Effector memory CD8-positive, alpha-beta T cell (primary cell): ENCODE data around the gene TIE1.
A peak's percentile ranks its signal among the peaks of the same experiment; 100 is the strongest.

Source experiments
- ATAC-seq: fragments of 150-1000 bp; cut with Tn5 transposase; replicated peaks from 2 replicates; pipeline ENCODE4 v1.10.0; 2021; ENCODE audit warnings: mild to moderate bottlenecking, moderate library complexity
- DNase-seq, 3 experiments: peaks; one replicate each; pipeline ENCODE4 v3.0.0; 2021
- H3K27ac Mint-ChIP-seq, 2 donors: one replicate each; pipeline ENCODE4 v1.8.0; 2022; ENCODE audit warnings: mild to moderate bottlenecking in 2 of 2, mixed read lengths in 2 of 2, moderate library complexity in 2 of 2
- H3K27me3 Mint-ChIP-seq, 2 donors: one replicate each; pipeline ENCODE4 v1.8.0; 2022; ENCODE audit warnings: mixed read lengths in 2 of 2
- H3K36me3 Mint-ChIP-seq: one replicate; pipeline ENCODE4 v1.8.0; 2022; ENCODE audit warnings: mild to moderate bottlenecking, moderate library complexity, mixed read lengths; ENCODE audit not compliant: insufficient read depth
- H3K4me1 Mint-ChIP-seq, 2 donors: one replicate each; pipeline ENCODE4 v1.8.0; 2022; ENCODE audit warnings: low read depth in 2 of 2, mixed read lengths in 2 of 2
- H3K4me3 Mint-ChIP-seq, 2 donors: one replicate each; pipeline ENCODE4 v1.8.0; 2022; ENCODE audit warnings: mild to moderate bottlenecking in 2 of 2, mixed read lengths in 2 of 2, moderate library complexity in 2 of 2
- H3K9me3 Mint-ChIP-seq, 2 donors: one replicate each; pipeline ENCODE4 v1.8.0; 2022; ENCODE audit warnings: mixed read lengths in 2 of 2

The TIE1 gene

GRCh38 chr1:43269627-43270375, 31.0 kb upstream of the TIE1 start, which contains the start of gene TMEM125:
Gene TMEM125 (plus strand): TSS chr1:43269983. CDS start chr1:43272723, 2,740 bp downstream.
- H3K36me3 Mint-ChIP-seq = peaks cover 4% of the 10 kb centered on the region
- peak within 1 kb of the TSS; percentile 47 to 62 for H3K4me3 Mint-ChIP-seq
- H3K4me1 Mint-ChIP-seq = peaks cover 17 to 21% of the 10 kb centered on the region in 2 donors
- H3K27me3 Mint-ChIP-seq = peaks cover 37 to 53% of the 10 kb centered on the region in 2 donors
- DNase-seq (no peak), ATAC-seq (no peak)
- no peak within 1 kb of the TSS for H3K27ac Mint-ChIP-seq
- H3K9me3 Mint-ChIP-seq = no peaks in the 10 kb centered on the region

DNA sequence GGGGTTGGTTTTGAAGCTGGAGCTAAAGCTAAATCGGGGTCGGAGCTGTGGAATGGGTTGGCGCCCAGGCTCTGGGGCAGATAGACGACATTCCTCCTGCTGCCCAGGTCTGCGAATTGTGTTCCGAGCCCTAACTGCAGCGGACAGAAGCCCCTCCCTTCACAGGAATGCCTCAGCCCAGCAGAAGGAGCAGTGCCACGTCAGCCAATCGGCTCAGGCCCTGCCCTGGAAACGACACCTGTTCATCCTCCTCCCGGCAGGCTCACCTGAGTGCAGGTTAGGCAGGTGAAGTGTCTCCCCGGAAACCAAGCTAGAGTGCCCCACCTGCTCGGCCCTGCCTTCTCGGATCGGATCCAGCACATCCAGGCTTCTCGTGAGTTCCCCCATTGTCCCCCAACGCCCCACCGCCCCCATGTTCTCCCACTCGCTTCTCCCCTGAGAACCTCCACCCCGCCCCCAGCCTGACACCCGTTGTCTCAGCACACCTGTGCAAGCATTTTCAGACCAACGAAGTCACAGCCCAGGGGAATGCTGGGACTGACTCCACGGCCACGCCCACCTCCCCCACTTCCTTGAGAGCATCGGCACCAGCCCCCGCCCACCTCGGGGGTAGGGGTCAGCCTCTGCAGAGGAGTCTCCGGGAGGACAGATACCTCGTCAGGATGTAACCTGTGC, 30.2 kb upstream of the TIE1 start:
- Mint-ChIP-seq H3K27ac (no peak overlapping the region), H3K4me3 (peak overlapping the region; percentile 47 to 62), H3K36me3 (peaks cover 4% of the 10 kb centered on the region), H3K4me1 (peaks cover 22 to 24% of the 10 kb centered on the region in 2 donors), H3K9me3 (no peaks in the 10 kb centered on the region), H3K27me3 (peaks cover 35 to 53% of the 10 kb centered on the region in 2 donors)
- ATAC-seq = no peak
- no peak for DNase-seq

- Mint-ChIP-seq H3K4me3 (peak overlapping the region in 1 of 2 donors; percentile 62), H3K27ac (peak overlapping the region in 1 of 2 donors; percentile 46), H3K36me3 (peaks cover 4% of the 10 kb centered on the region), H3K4me1 (peaks cover 22 to 24% of the 10 kb centered on the region in 2 donors), H3K9me3 (no peaks in the 10 kb centered on the region), H3K27me3 (peaks cover 30 to 55% of the 10 kb centered on the region in 2 donors)
- no peak for DNase-seq
- ATAC-seq = no peak
Measured at GRCh38 chr1:43271186-43272118, 29.3 kb upstream of the TIE1 start.

DNA sequence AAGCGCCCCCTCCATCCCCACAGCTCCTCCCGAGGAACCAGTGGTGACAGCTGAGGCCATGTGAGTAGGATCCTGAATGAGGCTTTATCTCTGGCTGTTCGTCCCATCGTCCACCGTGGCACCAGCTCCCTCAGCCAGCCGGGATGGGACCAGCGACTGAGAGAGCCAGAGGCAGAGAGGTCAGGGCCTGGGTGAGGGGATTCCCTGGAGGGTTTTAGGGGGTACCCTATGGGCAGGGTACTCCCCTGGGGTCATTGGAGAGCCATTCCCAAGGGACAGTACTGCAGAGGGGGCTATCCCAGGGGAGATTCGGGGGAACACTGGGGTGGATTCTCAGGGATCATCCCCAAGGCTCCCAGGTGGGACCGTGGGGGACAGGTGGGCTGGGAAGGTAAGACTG, 28.6 kb upstream of the TIE1 start:
- Mint-ChIP-seq H3K36me3 (peaks cover 4% of the 10 kb centered on the region), H3K9me3 (no peaks in the 10 kb centered on the region), H3K4me1 (peaks cover 22 to 24% of the 10 kb centered on the region in 2 donors), H3K27ac (no peak overlapping the region), H3K4me3 (no peak overlapping the region), H3K27me3 (peaks cover 36 to 56% of the 10 kb centered on the region in 2 donors)
- no peak for ATAC-seq
- no peak for DNase-seq

DNA sequence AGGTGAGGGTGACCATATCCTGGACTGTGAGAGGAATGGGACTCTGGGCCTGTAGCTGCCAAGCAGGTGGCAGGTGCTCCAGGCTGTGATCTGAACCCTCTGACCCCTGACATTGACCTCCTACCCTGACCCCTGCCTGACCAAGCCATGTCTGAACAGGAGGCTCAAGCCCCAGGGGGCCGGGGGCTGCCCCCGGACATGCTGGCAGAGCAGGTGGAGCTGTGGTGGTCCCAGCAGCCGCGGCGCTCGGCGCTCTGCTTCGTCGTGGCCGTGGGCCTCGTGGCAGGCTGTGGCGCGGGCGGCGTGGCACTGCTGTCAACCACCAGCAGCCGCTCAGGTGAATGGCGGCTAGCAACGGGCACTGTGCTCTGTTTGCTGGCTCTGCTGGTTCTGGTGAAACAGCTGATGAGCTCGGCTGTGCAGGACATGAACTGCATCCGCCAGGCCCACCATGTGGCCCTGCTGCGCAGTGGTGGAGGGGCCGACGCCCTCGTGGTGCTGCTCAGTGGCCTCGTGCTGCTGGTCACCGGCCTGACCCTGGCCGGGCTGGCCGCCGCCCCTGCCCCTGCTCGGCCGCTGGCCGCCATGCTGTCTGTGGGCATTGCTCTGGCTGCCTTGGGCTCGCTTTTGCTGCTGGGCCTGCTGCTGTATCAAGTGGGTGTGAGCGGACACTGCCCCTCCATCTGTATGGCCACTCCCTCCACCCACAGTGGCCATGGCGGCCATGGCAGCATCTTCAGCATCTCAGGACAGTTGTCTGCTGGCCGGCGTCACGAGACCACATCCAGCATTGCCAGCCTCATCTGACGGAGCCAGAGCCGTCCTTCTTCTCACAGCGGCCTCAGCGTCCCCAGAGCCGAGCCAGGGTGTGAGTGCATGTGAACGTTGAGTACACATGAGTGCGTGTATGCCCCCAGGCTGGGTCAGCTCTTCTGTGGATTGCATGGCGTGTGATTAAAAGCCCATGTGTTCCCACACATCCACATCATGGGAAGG, 27.9 kb upstream of the TIE1 start:
- Mint-ChIP-seq H3K4me1 (peaks cover 22 to 24% of the 10 kb centered on the region in 2 donors), H3K4me3 (no peak overlapping the region), H3K27me3 (peaks cover 36 to 56% of the 10 kb centered on the region in 2 donors), H3K36me3 (peaks cover 4% of the 10 kb centered on the region), H3K9me3 (no peaks in the 10 kb centered on the region), H3K27ac (no peak overlapping the region)
- no peak for ATAC-seq
- no peak for DNase-seq

- Mint-ChIP-seq H3K36me3 (peaks cover 4% of the 10 kb centered on the region), H3K9me3 (no peaks in the 10 kb centered on the region), H3K4me3 (no peak overlapping the region), H3K4me1 (peaks cover 22 to 24% of the 10 kb centered on the region in 2 donors), H3K27me3 (peaks cover 36 to 55% of the 10 kb centered on the region in 2 donors), H3K27ac (no peak overlapping the region)
- DNase-seq (no peak), ATAC-seq (no peak)
Measured at GRCh38 chr1:43273708-43274107, 27.1 kb upstream of the TIE1 start.

DNA sequence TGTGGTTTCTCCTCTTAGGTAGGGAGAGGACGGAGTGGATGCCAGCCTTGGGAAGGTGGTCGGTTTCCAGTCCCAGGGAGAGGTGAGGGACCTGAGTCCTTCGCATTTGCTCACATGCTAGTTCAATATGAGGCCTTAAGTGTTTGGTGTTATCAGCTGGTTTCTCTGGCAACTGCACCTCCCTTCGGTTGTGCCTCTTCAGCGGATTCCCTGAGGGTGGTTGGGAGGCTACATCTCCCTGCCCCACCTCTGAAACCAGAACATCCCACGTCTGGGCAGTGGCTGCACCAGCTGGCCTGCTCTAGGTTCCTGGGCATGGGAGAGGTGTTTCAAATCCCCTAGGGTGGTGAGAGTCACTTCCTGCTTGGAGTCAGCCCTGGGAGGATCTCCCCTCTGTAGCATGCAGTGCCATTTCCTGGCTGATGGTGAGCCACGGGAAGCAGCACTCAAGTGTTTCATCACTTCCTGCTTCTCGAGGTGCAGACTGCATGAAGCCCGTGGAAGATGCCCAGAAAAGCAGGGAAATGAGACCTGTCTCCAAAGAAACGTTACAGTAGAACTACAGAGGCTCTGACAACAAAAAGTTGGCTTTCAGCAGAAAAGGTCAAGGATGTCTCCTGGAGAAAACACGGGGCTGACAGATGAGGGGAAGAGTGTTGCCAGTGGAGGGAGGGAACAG, 26.5 kb upstream of the TIE1 start:
- H3K9me3 Mint-ChIP-seq = no peaks in the 10 kb centered on the region
- H3K27me3 Mint-ChIP-seq = peaks cover 36 to 50% of the 10 kb centered on the region in 2 donors
- H3K36me3 Mint-ChIP-seq = peaks cover 4% of the 10 kb centered on the region
- DNase-seq = no peak
- peak overlapping the region in 1 of 2 donors; percentile 82 for H3K27ac Mint-ChIP-seq
- ATAC-seq = peak; percentile 68
- peaks cover 22 to 24% of the 10 kb centered on the region in 2 donors for H3K4me1 Mint-ChIP-seq
- H3K4me3 Mint-ChIP-seq = peak overlapping the region; percentile 23 to 63

DNA sequence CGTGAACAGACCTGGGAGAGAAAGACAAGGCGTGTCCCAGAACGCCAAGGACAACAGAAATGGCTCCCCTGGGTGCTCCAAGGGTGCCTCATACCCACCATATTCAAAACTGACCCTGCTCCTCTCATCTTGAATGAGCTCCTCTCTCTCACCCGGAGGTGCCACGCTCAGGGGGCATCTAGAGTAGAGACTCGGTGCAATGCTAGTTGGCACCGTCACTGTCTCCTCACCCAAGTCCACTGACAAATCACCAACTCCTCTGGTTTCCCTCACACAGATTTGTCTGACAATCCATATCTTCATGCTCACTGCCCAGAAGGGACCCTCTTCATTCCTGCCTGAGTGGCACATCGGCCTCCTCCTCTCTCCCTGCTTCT, 26.0 kb upstream of the TIE1 start:
- H3K36me3 Mint-ChIP-seq = peaks cover 4% of the 10 kb centered on the region
- H3K4me1 Mint-ChIP-seq = peaks cover 22 to 24% of the 10 kb centered on the region in 2 donors
- no peak for ATAC-seq
- H3K9me3 Mint-ChIP-seq = no peaks in the 10 kb centered on the region
- peak overlapping the region; percentile 23 to 63 for H3K4me3 Mint-ChIP-seq
- peaks cover 32 to 49% of the 10 kb centered on the region in 2 donors for H3K27me3 Mint-ChIP-seq
- no peak for DNase-seq
- peak overlapping the region in 1 of 2 donors; percentile 82 for H3K27ac Mint-ChIP-seq

DNA sequence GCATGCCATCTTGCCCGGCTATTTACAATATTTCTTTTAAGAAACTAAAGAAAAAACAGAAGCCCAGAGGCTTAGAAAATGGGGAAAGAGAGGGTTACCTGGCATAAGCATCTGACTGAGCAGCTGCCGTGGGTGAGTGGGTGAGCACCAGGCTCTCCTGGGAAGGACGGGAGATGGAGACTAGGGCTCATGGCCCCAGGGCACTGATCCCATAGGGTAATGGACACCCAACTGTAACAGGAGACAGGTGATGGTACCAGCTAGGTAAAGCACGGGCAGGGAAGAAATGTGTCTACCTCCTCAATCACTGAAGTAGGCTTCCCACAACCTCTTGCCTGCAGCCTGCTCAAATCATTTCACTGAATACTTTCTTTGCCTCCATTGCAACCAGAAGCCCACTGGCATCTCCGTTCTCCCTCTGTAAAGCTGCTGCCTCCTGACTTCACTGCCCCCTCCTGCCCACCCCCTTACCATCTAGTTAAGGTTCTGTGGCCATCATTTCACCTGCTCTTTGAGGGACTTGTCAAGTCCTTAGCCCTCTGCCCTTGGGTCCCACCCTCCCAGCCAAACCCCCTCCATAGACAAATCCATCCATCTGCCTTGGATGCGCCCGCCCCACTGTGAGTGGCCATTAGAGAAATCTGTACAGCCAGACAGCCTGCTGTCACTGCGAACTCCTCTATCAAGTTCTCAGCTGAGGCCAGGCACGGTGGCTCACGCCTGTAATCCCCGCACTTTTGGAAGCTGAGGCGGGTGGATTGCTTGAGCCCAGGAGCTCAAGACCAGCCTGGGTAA, 24.8 kb upstream of the TIE1 start:
- Mint-ChIP-seq H3K9me3 (no peaks in the 10 kb centered on the region), H3K4me3 (no peak overlapping the region), H3K27me3 (peaks cover 26 to 49% of the 10 kb centered on the region in 2 donors), H3K36me3 (peaks cover 4% of the 10 kb centered on the region), H3K27ac (peak overlapping the region in 1 of 2 donors; percentile 38), H3K4me1 (peaks cover 12% of the 10 kb centered on the region in 2 donors)
- DNase-seq (no peak), ATAC-seq (no peak)

GRCh38 chr1:43276673-43277072, 24.1 kb upstream of the TIE1 start:
- Mint-ChIP-seq H3K4me1 (peaks cover 7 to 11% of the 10 kb centered on the region in 2 donors), H3K36me3 (peaks cover 4% of the 10 kb centered on the region), H3K27ac (peak overlapping the region in 1 of 2 donors; percentile 38), H3K9me3 (no peaks in the 10 kb centered on the region), H3K27me3 (peaks cover 20 to 45% of the 10 kb centered on the region in 2 donors), H3K4me3 (no peak overlapping the region)
- ATAC-seq = no peak
- no peak for DNase-seq

- H3K27ac Mint-ChIP-seq = no peak overlapping the region
- no peak for ATAC-seq
- H3K27me3 Mint-ChIP-seq = peaks cover 18 to 39% of the 10 kb centered on the region in 2 donors
- peaks cover 4% of the 10 kb centered on the region for H3K36me3 Mint-ChIP-seq
- H3K4me1 Mint-ChIP-seq = peaks cover 7 to 11% of the 10 kb centered on the region in 2 donors
- H3K4me3 Mint-ChIP-seq = no peak overlapping the region
- no peak for DNase-seq
- H3K9me3 Mint-ChIP-seq = no peaks in the 10 kb centered on the region
Measured at GRCh38 chr1:43277116-43277876, 23.5 kb upstream of the TIE1 start.
